HG03060 (cell line): Measurements from ENCODE around the gene STARD8.
"Not testable (repeated sequence)": the region's sequence is repeated elsewhere in the genome, so short reads cannot be mapped to it uniquely, and the experiment has no call there.

ENCODE experiments used
- ATAC-seq: cut with Tn5 transposase; IDR thresholded peaks from one replicate; pipeline ENCODE4 v1.9.1; 2021; ENCODE audit warnings: low read depth, moderate number of reproducible peaks; ENCODE audit not compliant: unreplicated experiment

Gene STARD8

DNA sequence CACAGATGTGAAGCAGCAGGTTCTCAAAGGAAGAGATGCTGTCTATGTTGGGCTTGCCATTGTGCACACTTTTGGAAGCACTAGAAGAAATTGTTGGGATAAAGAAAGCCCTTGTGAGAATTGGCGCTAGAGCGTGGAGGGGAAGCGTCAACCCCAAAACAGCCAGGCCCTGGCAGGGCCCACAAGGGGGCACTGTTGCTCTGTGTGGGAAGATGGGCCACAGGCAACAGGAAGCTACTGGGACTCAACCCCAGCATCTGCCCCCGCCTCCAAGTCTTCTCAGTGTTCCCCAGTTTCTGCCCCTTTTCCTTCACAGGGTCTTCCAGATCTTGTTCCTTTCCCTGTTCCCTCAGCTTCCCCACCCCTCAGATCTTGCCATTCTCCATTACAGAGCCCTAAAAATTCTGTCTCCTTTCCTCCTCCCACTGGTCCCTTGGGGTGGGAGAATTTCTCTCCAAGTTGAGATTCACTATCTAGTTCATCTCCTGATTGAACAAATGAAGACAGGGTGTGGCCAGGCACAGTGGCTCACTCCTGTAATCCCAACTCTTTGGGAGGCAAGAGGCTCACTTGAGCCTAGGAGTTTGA, 85.5 kb downstream of the STARD8 start:
- ATAC-seq, result no peak

DNA sequence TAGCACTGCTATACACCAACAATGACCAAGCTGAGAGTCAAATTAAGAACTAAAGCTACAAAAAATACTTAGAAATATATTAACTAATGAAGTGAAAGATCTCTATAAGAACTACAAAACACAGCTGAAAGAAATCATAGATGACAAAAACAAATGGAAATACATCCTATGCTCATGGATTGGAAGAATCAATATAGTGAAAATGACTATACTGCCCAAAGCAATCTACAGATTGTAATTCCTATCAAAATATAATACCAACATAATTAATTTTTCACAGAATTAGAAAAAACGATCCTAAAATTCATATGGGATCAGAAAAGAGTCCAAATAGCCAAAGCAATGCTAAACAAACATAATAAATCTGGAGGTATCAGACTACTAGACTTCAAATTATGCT, 87.8 kb downstream of the STARD8 start:
- ATAC-seq, result no peak

DNA sequence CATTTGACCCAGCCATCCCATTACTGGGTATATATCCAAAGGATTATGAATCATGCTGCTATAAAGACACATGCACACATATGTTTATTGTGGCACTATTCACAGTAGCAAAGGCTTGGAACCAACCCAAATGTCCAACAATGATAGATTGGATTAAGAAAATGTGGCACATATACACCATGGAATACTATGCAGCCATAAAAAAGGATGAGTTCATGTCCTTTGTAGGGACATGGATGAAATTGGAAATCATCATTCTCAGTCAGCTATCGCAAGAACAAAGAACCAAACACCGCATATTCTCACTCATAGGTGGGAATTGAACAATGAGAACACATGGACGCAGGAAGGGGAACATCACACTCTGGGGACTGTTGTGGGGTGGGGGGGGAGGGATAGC, 94.4 kb downstream of the STARD8 start:
- ATAC-seq, result not testable (repeated sequence)

DNA sequence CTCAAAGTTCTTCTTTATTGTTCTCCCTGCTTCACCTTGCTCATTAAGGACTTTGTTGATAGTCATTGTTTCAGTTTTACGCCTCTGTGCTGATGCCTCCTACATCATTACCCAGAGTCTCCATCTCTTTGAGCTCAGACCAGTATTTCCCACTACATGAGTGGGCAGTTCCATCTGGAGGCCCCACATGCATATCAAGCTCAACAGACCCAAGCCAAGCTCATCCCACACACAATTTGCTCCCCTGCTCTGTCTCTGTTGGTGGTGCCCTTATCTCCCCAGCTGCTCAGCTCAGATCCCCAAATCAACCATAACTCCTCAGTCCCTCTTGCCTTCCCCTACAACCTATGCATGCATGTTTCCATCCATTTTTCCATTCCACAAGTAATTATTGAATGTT, 96.3 kb downstream of the STARD8 start:
- no peak for ATAC-seq

DNA sequence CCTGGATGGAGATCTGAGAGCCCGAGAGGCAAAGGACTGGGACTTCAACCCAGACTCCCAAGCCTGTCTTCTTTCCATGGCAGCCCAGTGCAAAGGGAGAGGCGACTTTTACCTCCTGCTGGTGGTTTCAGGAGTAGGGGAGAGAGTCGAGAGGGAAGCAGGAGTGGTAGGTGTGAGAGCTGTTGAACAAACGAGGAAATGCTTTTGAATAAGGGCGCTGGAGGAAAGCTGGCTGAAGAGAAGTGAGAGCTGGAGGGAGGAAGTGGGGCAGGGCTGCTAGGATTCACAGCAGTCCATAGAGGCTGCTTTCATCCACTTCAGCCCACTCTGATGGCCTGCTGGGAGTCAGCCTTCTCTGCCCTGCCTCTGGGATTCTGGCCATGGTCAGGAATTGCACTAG, 99.5 kb downstream of the STARD8 start:
- ATAC-seq, result no peak

DNA sequence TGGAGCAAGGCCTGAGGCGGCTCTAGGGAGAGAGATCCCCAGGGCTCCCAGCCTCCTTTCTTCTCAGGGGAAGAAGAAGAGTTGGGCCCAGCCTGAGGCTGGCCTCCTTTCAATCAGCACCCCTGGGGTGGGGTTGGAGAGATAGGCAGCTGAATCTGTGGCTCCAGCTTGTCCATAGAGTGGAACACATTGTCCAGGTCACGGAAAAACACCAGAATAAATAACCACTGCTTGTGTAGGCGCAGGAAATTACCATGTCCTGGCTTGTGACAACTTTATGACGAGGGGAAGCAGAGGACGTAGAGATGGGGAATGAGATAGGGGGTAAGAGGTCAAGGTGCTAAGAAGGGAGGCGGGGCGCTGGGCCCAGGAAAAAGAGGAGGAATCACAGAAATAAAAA, 100.6 kb downstream of the STARD8 start:
- no peak for ATAC-seq

DNA sequence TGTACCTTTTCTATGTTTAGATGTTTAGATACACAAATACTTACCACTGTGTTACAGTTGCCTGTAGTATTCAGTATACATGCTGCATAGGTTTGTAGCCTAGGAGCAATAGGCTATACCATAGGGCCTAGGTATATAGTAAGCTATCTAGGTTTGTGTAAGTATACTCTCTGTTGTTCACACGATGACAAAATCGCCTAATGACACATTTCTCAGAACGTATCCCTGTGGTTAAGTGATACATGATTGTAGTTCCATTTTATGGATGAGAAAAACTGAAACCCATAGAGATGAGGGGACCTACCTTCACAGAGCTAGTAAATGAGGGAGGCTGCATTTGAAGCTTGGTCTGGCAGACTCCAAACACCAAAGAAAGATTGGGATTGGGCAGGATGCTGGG, 102.0 kb downstream of the STARD8 start:
- no peak for ATAC-seq

DNA sequence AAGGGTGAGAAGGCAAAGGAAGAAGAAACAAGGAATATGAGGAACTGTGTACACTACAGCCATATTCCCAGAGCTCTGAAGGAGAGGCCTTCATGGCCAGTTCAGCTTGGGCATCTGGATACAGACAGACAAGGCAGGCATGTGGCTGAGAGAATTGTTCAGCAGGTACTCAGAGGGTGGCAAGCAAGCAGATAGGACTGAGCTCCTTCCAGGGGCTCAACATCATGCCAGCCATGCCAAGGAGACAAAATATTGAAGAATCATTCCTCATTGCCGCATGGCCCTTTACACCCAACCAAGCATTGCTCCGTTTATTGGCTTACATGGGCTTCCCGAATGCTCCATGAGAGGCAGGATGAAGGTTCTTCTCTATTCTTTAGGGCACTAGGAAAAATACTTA, 102.8 kb downstream of the STARD8 start:
- ATAC-seq, result no peak

DNA sequence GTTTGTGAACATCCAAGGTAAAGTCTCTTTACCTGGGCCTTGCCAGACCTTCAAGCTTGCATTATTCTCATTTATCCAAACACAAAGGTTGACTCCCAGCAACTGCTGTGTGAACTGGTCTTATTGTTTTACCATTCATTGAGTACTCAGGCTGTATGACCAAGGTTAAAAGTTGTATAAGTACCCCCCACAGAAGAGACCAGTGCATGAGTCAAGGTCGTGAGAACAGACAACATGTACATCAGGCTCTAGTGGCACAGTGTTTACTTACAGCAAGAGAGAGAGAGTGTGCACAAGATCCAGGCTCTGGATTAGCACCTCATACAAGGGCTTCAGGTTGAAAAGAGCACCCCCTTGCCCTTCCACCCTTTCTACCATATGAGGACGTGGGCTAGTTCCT, 103.9 kb downstream of the STARD8 start:
- ATAC-seq, result no peak

DNA sequence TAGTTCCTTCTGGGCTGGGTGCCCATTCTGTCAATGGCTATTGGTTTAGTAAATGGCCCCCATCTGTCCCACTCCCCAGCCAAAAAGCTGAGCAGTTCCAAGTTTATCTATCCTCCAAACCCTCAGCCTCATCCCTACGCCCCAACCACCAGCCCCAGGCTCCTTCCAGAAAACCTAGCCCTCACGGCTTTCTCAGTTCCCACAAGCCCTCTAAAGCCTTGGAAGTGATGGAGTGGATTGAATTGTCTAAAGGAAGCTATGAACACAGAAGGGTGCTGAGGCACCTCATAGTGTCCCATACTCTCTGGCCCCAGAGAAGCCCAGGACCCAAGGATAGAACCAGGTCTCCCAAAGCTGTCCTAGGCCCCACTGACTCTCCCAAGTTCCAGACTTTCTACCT, 105.8 kb downstream of the STARD8 start:
- ATAC-seq, result no peak

DNA sequence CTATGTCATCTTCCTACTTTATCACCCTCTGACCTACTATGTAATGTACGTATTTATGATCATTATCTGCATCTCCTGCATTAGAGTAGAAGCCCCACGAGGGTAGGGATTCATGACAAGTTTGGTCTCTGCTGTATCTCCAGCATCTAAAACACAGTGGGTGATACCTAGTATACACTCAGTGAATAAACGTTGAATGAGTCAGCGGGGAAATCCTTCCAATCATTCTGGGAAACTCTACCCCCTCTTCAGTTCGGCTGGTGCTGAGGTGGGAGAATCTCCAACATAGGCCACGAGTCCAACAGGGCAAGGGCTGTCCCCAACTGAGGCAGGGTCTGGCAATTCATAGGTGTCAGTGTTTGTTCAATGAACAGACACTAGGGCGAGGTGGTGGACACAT, 106.9 kb downstream of the STARD8 start:
- no peak for ATAC-seq

DNA sequence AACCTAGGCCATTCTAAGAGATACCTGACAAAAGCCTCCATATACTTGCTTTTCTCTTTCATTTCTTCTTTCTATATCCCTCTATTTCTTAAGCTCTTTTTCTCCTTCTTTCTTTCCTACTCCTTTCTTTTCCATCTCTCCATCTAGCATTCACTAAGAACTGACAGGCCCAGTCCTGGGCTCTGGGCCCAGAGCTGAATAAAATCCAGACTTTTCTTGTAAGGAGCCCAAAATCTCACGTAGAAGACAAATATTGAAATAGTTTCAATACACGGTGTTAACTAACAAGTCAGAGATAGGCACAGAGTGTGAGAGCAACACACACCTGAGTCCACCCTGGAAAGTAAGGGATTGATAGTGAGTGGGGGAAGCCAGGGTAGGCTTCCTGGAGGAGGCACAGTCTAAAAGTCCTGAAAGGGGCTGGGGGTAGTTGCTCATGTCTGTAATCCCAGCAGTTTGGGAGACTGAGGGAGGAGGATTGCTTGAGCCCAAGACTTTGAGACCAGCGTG, 108.2 kb downstream of the STARD8 start:
- ATAC-seq, result no peak

DNA sequence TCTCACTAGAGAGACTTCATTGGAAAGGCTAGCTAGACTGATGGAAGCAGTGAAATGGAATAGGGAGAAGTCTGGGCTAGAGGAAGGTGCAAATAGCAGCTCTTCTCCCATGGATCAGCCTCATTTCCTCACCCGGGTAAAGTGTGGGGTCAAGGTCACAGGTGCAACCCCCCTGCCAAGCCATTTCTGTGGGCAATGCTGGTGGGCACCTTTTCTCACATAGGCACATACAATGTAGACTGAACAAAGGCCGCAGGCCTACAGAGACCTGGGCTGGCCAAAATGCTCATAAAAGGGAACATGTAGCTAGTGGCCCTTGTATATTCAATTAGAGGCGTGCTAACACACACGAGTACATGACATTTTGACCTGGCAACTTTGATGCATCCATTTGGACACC, 109.9 kb downstream of the STARD8 start:
- no peak for ATAC-seq

DNA sequence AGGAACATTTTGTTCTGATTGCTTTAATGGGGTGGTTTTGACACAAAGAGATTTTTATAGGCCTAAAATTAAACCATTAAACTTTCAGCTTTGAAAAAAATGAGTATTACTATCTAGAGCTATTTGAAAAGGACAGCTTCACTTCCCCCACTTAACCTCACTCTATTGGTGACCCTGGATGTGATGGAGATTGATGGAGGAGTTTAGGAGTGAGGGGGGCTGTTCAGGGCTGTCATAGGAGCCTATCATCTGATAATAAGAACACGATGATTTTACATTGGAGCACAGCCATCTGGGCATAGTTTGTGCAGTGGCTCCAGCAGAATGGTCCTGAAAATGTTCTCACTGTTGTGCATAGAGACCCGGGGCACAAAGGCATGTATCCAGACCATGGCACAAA, 110.3 kb downstream of the STARD8 start:
- no peak for ATAC-seq

DNA sequence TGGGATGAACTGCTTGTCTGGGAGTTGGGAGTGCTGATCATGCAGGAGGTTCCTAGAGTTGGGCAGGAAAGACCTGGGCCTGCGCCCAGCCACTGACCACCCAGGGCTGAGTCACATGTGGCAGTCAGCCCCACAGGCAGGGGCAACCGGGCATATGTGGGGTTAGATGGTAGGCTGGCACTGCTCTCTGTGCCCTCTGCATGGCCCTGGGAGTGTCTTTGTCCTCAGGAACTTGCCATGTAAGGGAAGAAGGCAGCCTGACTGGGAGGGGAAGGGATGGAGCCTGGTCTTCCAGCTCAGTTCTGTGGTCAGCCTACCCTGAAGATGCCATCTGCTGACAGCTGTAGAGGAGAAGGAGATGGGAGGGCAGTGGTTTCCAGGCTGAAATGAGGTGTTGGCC, 111.2 kb downstream of the STARD8 start:
- no peak for ATAC-seq

DNA sequence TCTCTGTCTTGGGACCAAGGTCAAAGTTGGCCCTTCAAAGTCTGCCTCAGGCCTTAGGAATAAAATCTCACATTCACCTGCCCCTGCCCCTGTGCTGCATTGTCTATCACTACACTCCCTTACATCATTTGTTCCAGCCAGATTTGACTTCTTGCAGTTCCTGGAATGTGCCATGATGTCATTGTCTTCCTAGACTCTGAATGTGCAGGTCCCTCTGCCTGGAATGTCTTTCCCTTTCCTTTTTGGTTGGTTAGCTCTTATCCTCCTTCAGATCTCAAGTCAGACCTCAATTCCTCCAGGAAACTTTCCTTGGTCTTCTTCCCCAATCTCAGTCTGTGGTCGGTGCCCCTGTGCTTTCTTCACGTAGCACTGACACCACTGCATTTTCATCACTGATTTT, 113.6 kb downstream of the STARD8 start:
- ATAC-seq, result no peak

DNA sequence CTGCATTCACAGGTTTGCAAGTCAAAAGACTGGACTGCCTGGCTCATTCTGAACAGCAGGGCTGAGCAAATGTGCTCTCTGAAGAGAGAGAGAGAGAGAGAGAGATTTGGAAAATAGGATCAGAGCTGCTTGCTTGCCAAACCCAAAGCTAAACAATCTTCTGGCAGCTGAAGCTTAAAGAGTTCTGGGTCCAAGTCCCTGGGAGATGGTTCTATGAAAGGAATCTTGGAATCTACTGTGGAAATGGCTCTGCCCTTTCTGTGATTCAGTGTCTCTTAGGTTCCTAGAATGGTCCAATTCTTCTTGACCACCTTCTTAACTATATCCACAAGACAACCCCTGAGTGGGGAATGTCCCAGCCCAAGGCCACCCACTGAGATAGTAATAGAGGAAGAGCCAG, 115.3 kb downstream of the STARD8 start:
- ATAC-seq, result no peak

DNA sequence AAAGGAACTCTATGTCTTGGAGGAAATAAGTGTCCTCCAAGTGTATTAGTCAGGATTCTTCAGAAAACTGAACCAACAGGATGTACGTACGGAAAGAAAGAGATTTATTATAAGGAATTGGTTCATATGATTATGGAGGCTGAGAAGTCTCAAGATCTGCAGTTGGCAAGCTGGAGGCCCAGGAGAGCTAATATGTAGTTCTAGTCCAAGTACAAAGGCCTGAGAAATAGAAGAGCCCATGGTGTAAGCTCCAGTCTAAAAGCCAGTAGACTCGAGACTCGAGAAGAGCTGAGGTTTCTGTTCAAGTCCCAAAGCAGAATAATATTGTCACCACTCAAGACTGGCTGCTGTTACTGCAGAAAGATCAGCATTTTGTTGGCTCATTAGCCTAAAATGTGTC, 116.0 kb downstream of the STARD8 start:
- ATAC-seq, result no peak
